ENCODE data around the gene ATP10A. TPM values are rescaled to one million over a fixed set of nuclear protein-coding genes. Genes with fewer than 3 reads are reported as not detected.

The ATP10A gene
- total RNA-seq, 4 donors from 2014 or later, result 8.4 to 19.3 (median 16.5) TPM

- DNase-seq (ENCODE audit: low spot score) (no peak), ATAC-seq (ENCODE audit: low FRiP score) (no peak)
- TF ChIP-seq, protein P1, sequence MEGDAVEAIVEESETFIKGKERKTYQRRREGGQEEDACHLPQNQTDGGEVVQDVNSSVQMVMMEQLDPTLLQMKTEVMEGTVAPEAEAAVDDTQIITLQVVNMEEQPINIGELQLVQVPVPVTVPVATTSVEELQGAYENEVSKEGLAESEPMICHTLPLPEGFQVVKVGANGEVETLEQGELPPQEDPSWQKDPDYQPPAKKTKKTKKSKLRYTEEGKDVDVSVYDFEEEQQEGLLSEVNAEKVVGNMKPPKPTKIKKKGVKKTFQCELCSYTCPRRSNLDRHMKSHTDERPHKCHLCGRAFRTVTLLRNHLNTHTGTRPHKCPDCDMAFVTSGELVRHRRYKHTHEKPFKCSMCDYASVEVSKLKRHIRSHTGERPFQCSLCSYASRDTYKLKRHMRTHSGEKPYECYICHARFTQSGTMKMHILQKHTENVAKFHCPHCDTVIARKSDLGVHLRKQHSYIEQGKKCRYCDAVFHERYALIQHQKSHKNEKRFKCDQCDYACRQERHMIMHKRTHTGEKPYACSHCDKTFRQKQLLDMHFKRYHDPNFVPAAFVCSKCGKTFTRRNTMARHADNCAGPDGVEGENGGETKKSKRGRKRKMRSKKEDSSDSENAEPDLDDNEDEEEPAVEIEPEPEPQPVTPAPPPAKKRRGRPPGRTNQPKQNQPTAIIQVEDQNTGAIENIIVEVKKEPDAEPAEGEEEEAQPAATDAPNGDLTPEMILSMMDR (IDR thresholded peaks at IDR 0.05), result no peak
These were observed 13.8 kb downstream of the ATP10A start for GRCh38 chr15:25849157-25849921.

GRCh38 chr15:25848784-25849156 lies 14.4 kb downstream of the ATP10A start:
- TF ChIP-seq, protein P1 (IDR thresholded peaks at IDR 0.05), result no peak
- ATAC-seq (ENCODE audit: low FRiP score) (no peak), DNase-seq (ENCODE audit: low spot score) (no peak)

DNA sequence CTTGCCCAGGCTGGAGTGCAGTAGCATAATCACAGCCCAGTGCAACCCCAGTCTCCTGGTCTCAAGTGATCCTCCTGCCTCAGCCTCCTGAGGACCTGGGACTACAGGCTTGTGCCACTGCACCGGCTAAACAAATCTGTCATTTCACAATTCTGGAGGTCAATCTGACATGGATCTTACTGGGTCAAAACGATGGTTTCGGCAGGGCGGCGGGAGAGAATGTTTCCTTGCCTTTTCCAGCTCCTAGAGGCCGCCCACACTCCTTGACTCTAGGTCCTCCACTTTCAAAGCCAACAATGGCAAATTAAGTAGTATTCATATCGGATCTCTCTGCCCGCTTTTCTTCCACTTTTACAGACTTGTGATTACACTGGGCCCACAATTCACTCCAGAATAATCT lies 14.8 kb downstream of the ATP10A start:
- ATAC-seq (ENCODE audit: low FRiP score) (no peak), DNase-seq (ENCODE audit: low spot score) (no peak)
- TF ChIP-seq, protein P1 (IDR thresholded peaks at IDR 0.05), result no peak

DNA sequence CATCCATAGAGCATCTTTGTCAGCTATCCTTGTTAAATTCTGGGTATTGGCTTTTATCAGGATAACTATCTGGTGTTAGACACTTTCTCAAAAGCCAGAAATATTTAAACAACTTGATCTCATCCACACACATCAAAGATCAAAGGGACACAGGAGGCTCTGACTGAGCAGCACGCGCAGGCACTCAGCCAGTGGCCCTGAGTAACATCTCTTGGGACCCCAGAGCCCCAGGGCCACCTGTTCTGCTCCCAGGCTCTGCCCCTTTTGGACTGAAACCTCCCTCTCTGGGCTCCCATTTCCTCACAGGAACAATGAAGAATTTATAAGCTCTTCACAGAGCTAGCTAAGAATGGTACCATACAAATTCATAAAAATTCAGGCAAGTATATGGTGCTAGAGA lies 16.1 kb downstream of the ATP10A start:
- TF ChIP-seq, protein P1 (IDR thresholded peaks at IDR 0.05), result no peak
- DNase-seq (ENCODE audit: low spot score) (no peak), ATAC-seq (ENCODE audit: low FRiP score) (no peak)

- DNase-seq (ENCODE audit: low spot score), result no peak
- TF ChIP-seq, protein P1 (IDR thresholded peaks at IDR 0.05), result no peak
These were observed 16.8 kb downstream of the ATP10A start for GRCh38 chr15:25846377-25846776.

GRCh38 chr15:25844981-25845680 lies 18.0 kb downstream of the ATP10A start:
- TF ChIP-seq, protein P1 (IDR thresholded peaks at IDR 0.05), result no peak
- DNase-seq (ENCODE audit: low spot score), result no peak
- ATAC-seq (ENCODE audit: low FRiP score), result no peak

More at GRCh38 chr15:25846377-25846776, 16.8 kb downstream of the ATP10A start:
- no peak for ATAC-seq (ENCODE audit: low FRiP score)
